Measurements from ENCODE around the gene TRPM5.
A peak's percentile ranks its signal among the peaks of the same experiment; 100 is the strongest.

GRCh38 chr11:2420502-2421225, 23.6 kb downstream of the TRPM5 start:
- TF ChIP-seq CTCF (IDR thresholded peaks at IDR 0.05), result peak; percentile 91 to 98 (median 94)
- TF ChIP-seq POLR2A (IDR thresholded peaks at IDR 0.05), result no peak
- TF ChIP-seq EP300 (IDR thresholded peaks at IDR 0.05), result no peak
